RWPE2 (cell line): ENCODE measurements around the gene DIP2C.

Experiments
- ATAC-seq: fragments of 200-7000 bp; cut with Tn5 transposase; 3 replicates; pipeline ENCODE4 v1.9.1; 2021; ENCODE audit warnings: low read depth
- DNase-seq: peaks from one replicate; pipeline ENCODE4 v3.0.0-alpha.2; 2020; ENCODE audit warnings: low spot score
- H3K27ac ChIP-seq: fragments of 450-650 bp; 2 replicates; pipeline ENCODE4 v1.5.1; 2017; ENCODE audit warnings: mild to moderate bottlenecking; ENCODE audit not compliant: poor library complexity, severe bottlenecking
- H3K27me3 ChIP-seq: fragments of 250-450 bp; sonication (Bioruptor Pico); 2 replicates; pipeline ENCODE4 v1.5.1; 2021; ENCODE audit warnings: mild to moderate bottlenecking, moderate library complexity; ENCODE audit not compliant: insufficient read depth, poor library complexity, severe bottlenecking
- H3K36me3 ChIP-seq: fragments of 250-450 bp; sonication (Bioruptor Pico); 2 replicates; pipeline ENCODE4 v1.5.1; 2020; ENCODE audit warnings: low read depth, mild to moderate bottlenecking, moderate library complexity
- H3K4me1 ChIP-seq: fragments of 250-450 bp; sonication (Bioruptor Pico); 2 replicates; pipeline ENCODE4 v1.5.1; 2021; ENCODE audit warnings: mild to moderate bottlenecking, moderate library complexity; ENCODE audit not compliant: insufficient read depth, poor library complexity, severe bottlenecking
- H3K4me3 ChIP-seq: fragments of 250-450 bp; sonication (Bioruptor Pico); 2 replicates; pipeline ENCODE4 v1.5.1; 2021; ENCODE audit warnings: mild to moderate bottlenecking, moderate library complexity; ENCODE audit not compliant: severe bottlenecking
- H3K9me3 ChIP-seq: fragments of 250-450 bp; sonication (Bioruptor Pico); 2 replicates; pipeline ENCODE4 v1.5.1; 2021; ENCODE audit warnings: mild to moderate bottlenecking, moderate library complexity; ENCODE audit not compliant: severe bottlenecking
- CTCF ChIP-seq: fragments of 450-650 bp; IDR thresholded peaks from one replicate; pipeline ENCODE4 v1.5.1; 2017; ENCODE audit warnings: mild to moderate bottlenecking, moderate library complexity; ENCODE audit not compliant: poor library complexity, severe bottlenecking

DIP2C gene

GRCh38 chr10:519716-520401 lies 169.6 kb downstream of the DIP2C start:
- H3K27ac ChIP-seq, result no peak overlapping the region

GRCh38 chr10:519055-519715 lies 170.3 kb downstream of the DIP2C start:
- Histone ChIP-seq H3K9me3 (no peaks in the 10 kb centered on the region), H3K4me3 (no peak overlapping the region), H3K27ac (no peak overlapping the region), H3K36me3 (no peaks in the 10 kb centered on the region), H3K4me1 (peaks cover 9% of the 10 kb centered on the region), H3K27me3 (no peaks in the 10 kb centered on the region)
- no peak for ATAC-seq
- no peak for DNase-seq
- TF ChIP-seq CTCF, result no peak

More at GRCh38 chr10:519716-520401, 169.6 kb downstream of the DIP2C start:
- ATAC-seq, result no peak
- Histone ChIP-seq H3K4me3 (no peak overlapping the region), H3K4me1 (peaks cover 9% of the 10 kb centered on the region), H3K27me3 (no peaks in the 10 kb centered on the region), H3K36me3 (no peaks in the 10 kb centered on the region), H3K9me3 (no peaks in the 10 kb centered on the region)
- no peak for TF ChIP-seq CTCF
- no peak for DNase-seq

- DNase-seq (no peak), ATAC-seq (no peak)
- Histone ChIP-seq H3K36me3 (no peaks in the 10 kb centered on the region), H3K9me3 (no peaks in the 10 kb centered on the region), H3K27me3 (no peaks in the 10 kb centered on the region), H3K27ac (no peak overlapping the region), H3K4me3 (no peak overlapping the region), H3K4me1 (peaks cover 9% of the 10 kb centered on the region)
- no peak for TF ChIP-seq CTCF
These were observed 171.5 kb downstream of the DIP2C start for GRCh38 chr10:517872-518475.

- Histone ChIP-seq H3K27ac (no peak overlapping the region), H3K4me1 (peaks cover 9% of the 10 kb centered on the region), H3K36me3 (no peaks in the 10 kb centered on the region), H3K4me3 (no peak overlapping the region), H3K27me3 (no peaks in the 10 kb centered on the region), H3K9me3 (no peaks in the 10 kb centered on the region)
- ATAC-seq (no peak), DNase-seq (no peak)
- TF ChIP-seq CTCF, result no peak
These were observed 172.1 kb downstream of the DIP2C start for GRCh38 chr10:517241-517830.
